ENCODE measurements around the gene EMC10. TPM values are rescaled to one million over a fixed set of nuclear protein-coding genes. Genes with fewer than 3 reads are reported as not detected.

EMC10 gene
- total and polyA plus RNA-seq, 2 experiments from 2014 or later, result 35.6 to 160 TPM

DNA sequence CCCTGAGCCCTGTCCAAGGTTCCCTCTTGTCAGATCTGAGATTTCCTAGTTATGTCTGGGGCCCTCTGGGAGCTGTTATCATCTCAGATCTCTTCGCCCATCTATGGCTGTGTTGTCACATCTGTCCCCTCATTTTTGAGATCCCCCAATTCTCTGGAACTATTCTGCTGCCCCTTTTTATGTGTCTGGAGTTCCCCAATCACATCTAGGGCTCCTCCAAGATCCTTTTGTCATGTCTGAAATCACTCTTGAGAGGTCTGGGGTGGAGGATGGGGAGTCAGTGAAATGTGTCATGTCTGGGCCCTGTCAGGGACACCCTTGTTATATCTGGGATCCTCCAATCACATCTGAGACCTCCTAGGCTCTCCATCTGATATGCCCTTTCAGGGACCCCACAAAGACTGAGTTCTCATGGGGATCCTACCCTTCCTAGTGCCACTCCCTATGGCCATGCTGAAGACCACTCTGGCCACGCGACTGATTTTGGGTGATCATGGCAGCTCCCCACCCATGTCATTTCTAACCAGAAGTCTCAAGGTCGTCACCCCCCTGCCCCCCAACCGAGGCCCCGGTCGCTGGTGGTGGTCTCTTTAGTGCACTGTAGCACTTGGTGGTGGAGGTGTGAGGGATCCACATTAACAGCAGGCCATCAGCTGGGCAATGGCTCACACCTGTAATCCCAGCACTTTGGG is 47.4 kb upstream of the EMC10 start:
- H3K27me3 ChIP-seq, result peaks cover 7% of the 10 kb centered on the region

DNA sequence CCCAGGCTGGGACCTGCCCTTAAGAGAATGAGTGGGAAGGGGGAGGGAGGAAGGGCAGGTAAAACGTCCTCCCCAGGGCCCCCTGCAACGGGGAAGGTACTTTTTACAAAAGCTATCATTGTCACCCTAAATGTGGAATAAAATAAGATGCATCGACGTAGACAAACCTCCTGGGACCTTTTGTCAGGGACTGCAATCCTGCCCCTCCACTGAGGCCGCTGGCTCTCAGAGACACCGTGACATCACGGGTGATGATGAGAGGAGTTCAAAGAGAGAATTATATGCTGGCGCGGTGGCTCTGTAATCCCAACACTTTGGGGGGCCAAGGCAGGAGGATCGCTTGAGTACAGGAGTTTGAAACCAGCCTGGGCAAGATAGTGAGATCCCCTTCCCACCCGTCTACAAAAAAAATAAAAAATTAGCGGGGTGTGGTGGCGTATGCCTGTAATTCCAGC is 45.4 kb upstream of the EMC10 start:
- DNase-seq (ENCODE audit: low spot score), result no peak
- H3K4me3 ChIP-seq, result no peak overlapping the region
- TF ChIP-seq, protein P1, sequence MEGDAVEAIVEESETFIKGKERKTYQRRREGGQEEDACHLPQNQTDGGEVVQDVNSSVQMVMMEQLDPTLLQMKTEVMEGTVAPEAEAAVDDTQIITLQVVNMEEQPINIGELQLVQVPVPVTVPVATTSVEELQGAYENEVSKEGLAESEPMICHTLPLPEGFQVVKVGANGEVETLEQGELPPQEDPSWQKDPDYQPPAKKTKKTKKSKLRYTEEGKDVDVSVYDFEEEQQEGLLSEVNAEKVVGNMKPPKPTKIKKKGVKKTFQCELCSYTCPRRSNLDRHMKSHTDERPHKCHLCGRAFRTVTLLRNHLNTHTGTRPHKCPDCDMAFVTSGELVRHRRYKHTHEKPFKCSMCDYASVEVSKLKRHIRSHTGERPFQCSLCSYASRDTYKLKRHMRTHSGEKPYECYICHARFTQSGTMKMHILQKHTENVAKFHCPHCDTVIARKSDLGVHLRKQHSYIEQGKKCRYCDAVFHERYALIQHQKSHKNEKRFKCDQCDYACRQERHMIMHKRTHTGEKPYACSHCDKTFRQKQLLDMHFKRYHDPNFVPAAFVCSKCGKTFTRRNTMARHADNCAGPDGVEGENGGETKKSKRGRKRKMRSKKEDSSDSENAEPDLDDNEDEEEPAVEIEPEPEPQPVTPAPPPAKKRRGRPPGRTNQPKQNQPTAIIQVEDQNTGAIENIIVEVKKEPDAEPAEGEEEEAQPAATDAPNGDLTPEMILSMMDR (IDR thresholded peaks at IDR 0.05; ENCODE audit: poor library complexity), result no peak
- TF ChIP-seq EZH2phosphoT487 (IDR thresholded peaks at IDR 0.05; ENCODE audit: low read depth, severe bottlenecking, unreplicated experiment) (no peak), EZH2 (IDR thresholded peaks at IDR 0.05; ENCODE audit: borderline replicate concordance) (no peak)
- peak overlapping the region; percentile 68 for H2AFZ ChIP-seq
- H3K4me1 ChIP-seq (ENCODE audit: insufficient read depth), result peaks cover 4% of the 10 kb centered on the region
- peak overlapping the region; percentile 99 for H3K4me2 ChIP-seq
- H3K27me3 ChIP-seq, result peaks cover 7% of the 10 kb centered on the region
- no peak overlapping the region for H3K27ac ChIP-seq
- 57% methylated on average over 13 of the region's 13 CpGs for WGBS (ENCODE audit: low lambda C conversion rate, missing lambda C conversion rate)
- no peaks in the 10 kb centered on the region for H3K9me3 ChIP-seq (ENCODE audit: low read depth)
- H3K79me2 ChIP-seq, result no peaks in the 10 kb centered on the region
- H4K20me1 ChIP-seq (ENCODE audit: insufficient read depth, poor library complexity, severe bottlenecking), result no peaks in the 10 kb centered on the region
- no peaks in the 10 kb centered on the region for H3K36me3 ChIP-seq (replicated peaks; ENCODE audit: insufficient read depth, low read depth)
- no peaks in the 10 kb centered on the region for H3K9me2 ChIP-seq (replicated peaks; ENCODE audit: insufficient read depth)

More for the DNA sequence above, 47.4 kb upstream of the EMC10 start:
- Histone ChIP-seq H2AFZ (no peak overlapping the region), H4K20me1 (ENCODE audit: insufficient read depth, poor library complexity, severe bottlenecking) (no peaks in the 10 kb centered on the region), H3K4me1 (ENCODE audit: insufficient read depth) (peaks cover 4% of the 10 kb centered on the region), H3K36me3 (replicated peaks; ENCODE audit: insufficient read depth, low read depth) (no peaks in the 10 kb centered on the region), H3K9me2 (replicated peaks; ENCODE audit: insufficient read depth) (no peaks in the 10 kb centered on the region), H3K79me2 (no peaks in the 10 kb centered on the region), H3K4me3 (no peak overlapping the region), H3K27ac (no peak overlapping the region), H3K4me2 (no peak overlapping the region), H3K9me3 (ENCODE audit: low read depth) (no peaks in the 10 kb centered on the region)
- no peak for TF ChIP-seq EZH2phosphoT487 (IDR thresholded peaks at IDR 0.05; ENCODE audit: low read depth, severe bottlenecking, unreplicated experiment)
- TF ChIP-seq EZH2 (IDR thresholded peaks at IDR 0.05; ENCODE audit: borderline replicate concordance), result no peak
- TF ChIP-seq, protein P1 (IDR thresholded peaks at IDR 0.05; ENCODE audit: poor library complexity), result no peak
- WGBS (ENCODE audit: low lambda C conversion rate, missing lambda C conversion rate), result 92% methylated on average over 7 of the region's 7 CpGs
- no peak for DNase-seq (ENCODE audit: low spot score)

DNA sequence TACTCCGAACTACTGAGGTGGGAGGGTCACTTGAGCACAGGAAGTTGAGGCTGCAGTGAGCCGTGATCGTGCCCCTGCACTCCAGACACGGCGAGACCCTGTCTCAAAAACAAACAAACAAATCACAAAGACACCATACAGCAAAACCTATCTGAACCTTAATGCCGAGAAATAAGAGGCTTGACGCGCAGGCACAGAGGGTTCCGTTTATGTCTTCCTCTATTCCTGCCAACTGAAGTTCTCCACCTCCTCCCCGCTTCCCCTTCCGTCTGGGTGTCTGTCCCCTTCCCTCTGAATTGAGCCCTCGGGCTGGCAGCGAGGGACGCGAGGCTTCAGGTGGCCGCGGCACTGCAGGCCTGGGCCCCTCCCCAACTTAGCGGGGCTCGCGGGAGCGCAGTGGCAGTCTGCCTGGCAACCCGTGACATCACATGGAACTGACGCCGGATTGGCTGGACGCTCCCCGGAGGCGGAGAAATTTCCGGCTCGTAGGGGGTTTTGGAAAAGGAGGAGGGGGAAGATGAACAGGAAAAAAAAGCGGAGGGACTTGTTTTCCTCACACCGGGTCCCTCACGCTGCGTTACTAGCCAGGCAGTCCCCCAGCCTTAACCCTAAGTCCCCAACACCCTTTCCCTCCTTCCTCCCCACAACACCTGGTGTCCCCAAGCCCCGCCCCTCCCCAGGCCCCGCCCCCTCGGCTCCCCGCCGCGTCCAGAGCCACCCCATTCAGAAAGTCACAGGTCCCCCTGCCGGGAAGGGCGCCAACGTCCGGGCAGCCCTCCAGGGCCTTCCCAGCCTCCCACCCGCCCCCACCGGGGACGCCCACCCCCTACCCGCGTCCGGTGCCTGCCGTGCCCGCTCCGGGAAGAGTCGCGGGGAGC is 44.7 kb upstream of the EMC10 start:
- peak overlapping the region; percentile 68 for H2AFZ ChIP-seq

More for the DNA sequence above, 44.7 kb upstream of the EMC10 start:
- Histone ChIP-seq H3K27me3 (peaks cover 7% of the 10 kb centered on the region), H4K20me1 (ENCODE audit: insufficient read depth, poor library complexity, severe bottlenecking) (no peaks in the 10 kb centered on the region), H3K79me2 (no peaks in the 10 kb centered on the region), H3K36me3 (replicated peaks; ENCODE audit: insufficient read depth, low read depth) (no peaks in the 10 kb centered on the region), H3K9me3 (ENCODE audit: low read depth) (no peaks in the 10 kb centered on the region), H3K4me1 (ENCODE audit: insufficient read depth) (peaks cover 4% of the 10 kb centered on the region), H3K4me2 (peak overlapping the region; percentile 99), H3K9me2 (replicated peaks; ENCODE audit: insufficient read depth) (no peaks in the 10 kb centered on the region), H3K4me3 (peak overlapping the region; percentile 62), H3K27ac (peak overlapping the region; percentile 10)
- DNase-seq (ENCODE audit: low spot score), result peak; percentile 93
- WGBS (ENCODE audit: low lambda C conversion rate, missing lambda C conversion rate), result 3% methylated on average over 45 of the region's 54 CpGs
- TF ChIP-seq, protein P1 (IDR thresholded peaks at IDR 0.05; ENCODE audit: poor library complexity), result no peak
- TF ChIP-seq EZH2phosphoT487 (IDR thresholded peaks at IDR 0.05; ENCODE audit: low read depth, severe bottlenecking, unreplicated experiment), result no peak
- TF ChIP-seq EZH2 (IDR thresholded peaks at IDR 0.05; ENCODE audit: borderline replicate concordance), result no peak
